HG03139 (cell line): ENCODE data around the gene SCN9A.
A peak's percentile ranks its signal among the peaks of the same experiment; 100 is the strongest.
"Not testable (repeated sequence)": the region's sequence is repeated elsewhere in the genome, so short reads cannot be mapped to it uniquely, and the experiment has no call there.

Source experiments
- ATAC-seq: cut with Tn5 transposase; IDR thresholded peaks from one replicate; pipeline ENCODE4 v1.9.1; 2021; ENCODE audit not compliant: unreplicated experiment

Gene SCN9A

GRCh38 chr2:166375736-166376487, at the start of gene SCN9A:
TSS of gene SCN9A (minus strand) at chr2:166375944. CDS start at chr2:166311756, 64,188 bp downstream.
- ATAC-seq = peak; percentile 59

- ATAC-seq = no peak
Observed at GRCh38 chr2:166424841-166425240, 49.1 kb upstream of the SCN9A start.

GRCh38 chr2:166419616-166419934, 43.8 kb upstream of the SCN9A start:
- ATAC-seq = no peak

- no peak for ATAC-seq
Observed at GRCh38 chr2:166418853-166419615, 43.3 kb upstream of the SCN9A start.

- no peak for ATAC-seq
Observed at GRCh38 chr2:166417669-166418068, 41.9 kb upstream of the SCN9A start.

GRCh38 chr2:166413255-166413654, 37.5 kb upstream of the SCN9A start:
- ATAC-seq = no peak

GRCh38 chr2:166411473-166412230, 35.9 kb upstream of the SCN9A start:
- no peak for ATAC-seq

- no peak for ATAC-seq
Observed at GRCh38 chr2:166410828-166411472, 35.2 kb upstream of the SCN9A start.

- ATAC-seq = not testable (repeated sequence)
Observed at GRCh38 chr2:166407746-166408145, 32.0 kb upstream of the SCN9A start.

GRCh38 chr2:166406374-166406773, 30.6 kb upstream of the SCN9A start:
- ATAC-seq = no peak

- no peak for ATAC-seq
Observed at GRCh38 chr2:166405569-166405926, 29.8 kb upstream of the SCN9A start.

- no peak for ATAC-seq
Observed at GRCh38 chr2:166404831-166405568, 29.3 kb upstream of the SCN9A start.

GRCh38 chr2:166394245-166394644, 18.5 kb upstream of the SCN9A start:
- ATAC-seq = no peak

GRCh38 chr2:166393008-166393407, 17.3 kb upstream of the SCN9A start:
- no peak for ATAC-seq

GRCh38 chr2:166388481-166389070, 12.8 kb upstream of the SCN9A start:
- ATAC-seq = no peak

- ATAC-seq = no peak
Observed at GRCh38 chr2:166385313-166385712, 9.6 kb upstream of the SCN9A start.

- ATAC-seq = no peak
Observed at GRCh38 chr2:166384774-166385173, 9.0 kb upstream of the SCN9A start.

GRCh38 chr2:166382448-166382847, 6.7 kb upstream of the SCN9A start:
- ATAC-seq = no peak

GRCh38 chr2:166380615-166381014, 4.9 kb upstream of the SCN9A start:
- no peak for ATAC-seq

- ATAC-seq = no peak
Observed at GRCh38 chr2:166376873-166377272, 1.1 kb upstream of the SCN9A start.
